22Rv1 (cell line): ENCODE measurements around the gene SETDB2.

Source experiments
- ZFX ChIP-seq: fragments of 450-650 bp; IDR thresholded peaks from 2 replicates; pipeline ENCODE4 v1.6.1; 2017; ENCODE audit warnings: antibody characterized with exemption, borderline replicate concordance
- TF ChIP-seq, protein P1 (sequence below): fragments of 450-650 bp; IDR thresholded peaks from 2 replicates; pipeline ENCODE4 v1.5.1; 2017; ENCODE audit warnings: mild to moderate bottlenecking

DNA sequence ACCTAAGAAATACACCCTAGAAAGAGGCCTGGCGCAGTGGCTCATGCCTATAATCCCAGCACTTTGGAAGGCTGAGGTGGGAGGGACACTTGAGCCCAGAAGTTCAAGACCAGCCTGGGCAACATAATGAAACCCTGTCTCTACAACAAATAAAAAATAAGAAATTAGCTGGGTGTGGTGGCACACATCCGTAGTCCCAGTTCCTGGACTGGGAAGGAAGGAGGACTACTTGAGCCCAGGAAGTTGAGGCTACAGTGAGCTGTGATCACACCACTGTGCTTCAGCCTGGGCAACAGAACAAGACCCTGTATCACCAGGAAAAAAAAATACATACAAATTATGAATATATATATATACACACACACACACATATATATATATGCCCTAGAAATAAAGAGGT lies 94.3 kb downstream of the SETDB2 start:
- TF ChIP-seq, protein P1, sequence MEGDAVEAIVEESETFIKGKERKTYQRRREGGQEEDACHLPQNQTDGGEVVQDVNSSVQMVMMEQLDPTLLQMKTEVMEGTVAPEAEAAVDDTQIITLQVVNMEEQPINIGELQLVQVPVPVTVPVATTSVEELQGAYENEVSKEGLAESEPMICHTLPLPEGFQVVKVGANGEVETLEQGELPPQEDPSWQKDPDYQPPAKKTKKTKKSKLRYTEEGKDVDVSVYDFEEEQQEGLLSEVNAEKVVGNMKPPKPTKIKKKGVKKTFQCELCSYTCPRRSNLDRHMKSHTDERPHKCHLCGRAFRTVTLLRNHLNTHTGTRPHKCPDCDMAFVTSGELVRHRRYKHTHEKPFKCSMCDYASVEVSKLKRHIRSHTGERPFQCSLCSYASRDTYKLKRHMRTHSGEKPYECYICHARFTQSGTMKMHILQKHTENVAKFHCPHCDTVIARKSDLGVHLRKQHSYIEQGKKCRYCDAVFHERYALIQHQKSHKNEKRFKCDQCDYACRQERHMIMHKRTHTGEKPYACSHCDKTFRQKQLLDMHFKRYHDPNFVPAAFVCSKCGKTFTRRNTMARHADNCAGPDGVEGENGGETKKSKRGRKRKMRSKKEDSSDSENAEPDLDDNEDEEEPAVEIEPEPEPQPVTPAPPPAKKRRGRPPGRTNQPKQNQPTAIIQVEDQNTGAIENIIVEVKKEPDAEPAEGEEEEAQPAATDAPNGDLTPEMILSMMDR, result no peak
- TF ChIP-seq ZFX, result no peak
